SK-N-SH treated with all-trans-retinoic acid at 6 μM for 48 hours (cell line): ENCODE measurements around the gene APBA2.

Source experiments
- CREB5 ChIP-seq: fragments of 250-450 bp; sonication (Bioruptor Pico); IDR thresholded peaks from 2 replicates; pipeline ENCODE4 v1.5.1; 2020; ENCODE audit warnings: low read depth, mild to moderate bottlenecking, moderate library complexity
- GLIS3 ChIP-seq: fragments of 250-450 bp; sonication (Bioruptor Pico); IDR thresholded peaks from 2 replicates; pipeline ENCODE4 v1.5.0; 2020; ENCODE audit warnings: mild to moderate bottlenecking, moderate library complexity

GRCh38 chr15:28881170-28881569 lies 4.6 kb upstream of the APBA2 start:
- TF ChIP-seq GLIS3 (CRISPR knock-in tag) (no peak), CREB5 (CRISPR knock-in tag) (no peak)
